ENCODE measurements around the gene FAM151A. TPM values are rescaled to one million over a fixed set of nuclear protein-coding genes. Genes with fewer than 3 reads are reported as not detected.

The FAM151A gene
- polyA plus RNA-seq, 1 donor from 2014 or later: not detected

DNA sequence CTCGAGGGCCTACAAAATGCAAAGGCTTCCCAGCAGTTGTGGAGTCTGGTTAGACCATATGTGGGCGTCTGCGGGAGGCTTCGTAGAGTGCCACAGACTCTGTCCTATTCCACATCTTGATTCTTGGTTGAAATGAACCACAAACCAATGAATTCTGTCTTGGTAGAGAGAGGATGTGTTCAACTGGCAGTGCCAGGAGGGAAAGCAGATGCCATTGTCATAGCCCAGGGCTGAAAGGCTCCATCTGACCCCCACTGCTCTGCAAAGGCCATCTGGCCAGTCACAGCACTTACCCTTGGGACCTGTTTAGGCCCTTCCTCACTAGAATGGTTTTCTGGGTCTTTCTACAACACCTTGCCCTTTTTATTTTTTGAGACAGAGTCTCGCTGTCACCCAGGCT, 53.2 kb downstream of the FAM151A start:
- H2AFZ ChIP-seq (ENCODE audit: low read depth, low read length): no peak overlapping the region
- no peaks in the 10 kb centered on the region for H3K27me3 ChIP-seq (ENCODE audit: insufficient read depth, low read depth, low read length)
- no peak overlapping the region for H3K27ac ChIP-seq (ENCODE audit: low read length)
- no peaks in the 10 kb centered on the region for H3K9me2 ChIP-seq (ENCODE audit: insufficient read depth, low read length)
- H3K79me2 ChIP-seq (replicated peaks; ENCODE audit: insufficient read depth, low read length): no peaks in the 10 kb centered on the region
- no peaks in the 10 kb centered on the region for H3K9me3 ChIP-seq (ENCODE audit: low read length)
- no peaks in the 10 kb centered on the region for H3K36me3 ChIP-seq (ENCODE audit: insufficient read depth, low read length)
- no peak overlapping the region for H3K9ac ChIP-seq (ENCODE audit: low read length)
- no peak for TF ChIP-seq SMC3 (conservative IDR thresholded peaks at IDR 0.05; ENCODE audit: poor library complexity)
- TF ChIP-seq, protein P1, sequence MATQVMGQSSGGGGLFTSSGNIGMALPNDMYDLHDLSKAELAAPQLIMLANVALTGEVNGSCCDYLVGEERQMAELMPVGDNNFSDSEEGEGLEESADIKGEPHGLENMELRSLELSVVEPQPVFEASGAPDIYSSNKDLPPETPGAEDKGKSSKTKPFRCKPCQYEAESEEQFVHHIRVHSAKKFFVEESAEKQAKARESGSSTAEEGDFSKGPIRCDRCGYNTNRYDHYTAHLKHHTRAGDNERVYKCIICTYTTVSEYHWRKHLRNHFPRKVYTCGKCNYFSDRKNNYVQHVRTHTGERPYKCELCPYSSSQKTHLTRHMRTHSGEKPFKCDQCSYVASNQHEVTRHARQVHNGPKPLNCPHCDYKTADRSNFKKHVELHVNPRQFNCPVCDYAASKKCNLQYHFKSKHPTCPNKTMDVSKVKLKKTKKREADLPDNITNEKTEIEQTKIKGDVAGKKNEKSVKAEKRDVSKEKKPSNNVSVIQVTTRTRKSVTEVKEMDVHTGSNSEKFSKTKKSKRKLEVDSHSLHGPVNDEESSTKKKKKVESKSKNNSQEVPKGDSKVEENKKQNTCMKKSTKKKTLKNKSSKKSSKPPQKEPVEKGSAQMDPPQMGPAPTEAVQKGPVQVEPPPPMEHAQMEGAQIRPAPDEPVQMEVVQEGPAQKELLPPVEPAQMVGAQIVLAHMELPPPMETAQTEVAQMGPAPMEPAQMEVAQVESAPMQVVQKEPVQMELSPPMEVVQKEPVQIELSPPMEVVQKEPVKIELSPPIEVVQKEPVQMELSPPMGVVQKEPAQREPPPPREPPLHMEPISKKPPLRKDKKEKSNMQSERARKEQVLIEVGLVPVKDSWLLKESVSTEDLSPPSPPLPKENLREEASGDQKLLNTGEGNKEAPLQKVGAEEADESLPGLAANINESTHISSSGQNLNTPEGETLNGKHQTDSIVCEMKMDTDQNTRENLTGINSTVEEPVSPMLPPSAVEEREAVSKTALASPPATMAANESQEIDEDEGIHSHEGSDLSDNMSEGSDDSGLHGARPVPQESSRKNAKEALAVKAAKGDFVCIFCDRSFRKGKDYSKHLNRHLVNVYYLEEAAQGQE (IDR thresholded peaks at IDR 0.05; ENCODE audit: borderline replicate concordance): no peak
- no peak for TF ChIP-seq EZH2 (IDR thresholded peaks at IDR 0.05; ENCODE audit: borderline replicate concordance, insufficient read depth, low read length, poor library complexity, severe bottlenecking)
- TF ChIP-seq TAF1 (IDR thresholded peaks at IDR 0.05; ENCODE audit: low read depth): no peak
- TF ChIP-seq, protein P2, sequence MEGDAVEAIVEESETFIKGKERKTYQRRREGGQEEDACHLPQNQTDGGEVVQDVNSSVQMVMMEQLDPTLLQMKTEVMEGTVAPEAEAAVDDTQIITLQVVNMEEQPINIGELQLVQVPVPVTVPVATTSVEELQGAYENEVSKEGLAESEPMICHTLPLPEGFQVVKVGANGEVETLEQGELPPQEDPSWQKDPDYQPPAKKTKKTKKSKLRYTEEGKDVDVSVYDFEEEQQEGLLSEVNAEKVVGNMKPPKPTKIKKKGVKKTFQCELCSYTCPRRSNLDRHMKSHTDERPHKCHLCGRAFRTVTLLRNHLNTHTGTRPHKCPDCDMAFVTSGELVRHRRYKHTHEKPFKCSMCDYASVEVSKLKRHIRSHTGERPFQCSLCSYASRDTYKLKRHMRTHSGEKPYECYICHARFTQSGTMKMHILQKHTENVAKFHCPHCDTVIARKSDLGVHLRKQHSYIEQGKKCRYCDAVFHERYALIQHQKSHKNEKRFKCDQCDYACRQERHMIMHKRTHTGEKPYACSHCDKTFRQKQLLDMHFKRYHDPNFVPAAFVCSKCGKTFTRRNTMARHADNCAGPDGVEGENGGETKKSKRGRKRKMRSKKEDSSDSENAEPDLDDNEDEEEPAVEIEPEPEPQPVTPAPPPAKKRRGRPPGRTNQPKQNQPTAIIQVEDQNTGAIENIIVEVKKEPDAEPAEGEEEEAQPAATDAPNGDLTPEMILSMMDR (IDR thresholded peaks at IDR 0.05; ENCODE audit: poor library complexity, severe bottlenecking): no peak
- TF ChIP-seq MXI1 (conservative IDR thresholded peaks at IDR 0.05; ENCODE audit: poor library complexity, severe bottlenecking): no peak
- TF ChIP-seq RAD21 (conservative IDR thresholded peaks at IDR 0.05): no peak
- no peak for TF ChIP-seq POLR2AphosphoS5 (IDR thresholded peaks at IDR 0.05)
- TF ChIP-seq EP300 (conservative IDR thresholded peaks at IDR 0.05; ENCODE audit: poor library complexity, severe bottlenecking): no peak
- no peaks in the 10 kb centered on the region for H3F3A ChIP-seq (ENCODE audit: insufficient read depth, low read length, poor library complexity, severe bottlenecking)
- no peak overlapping the region for H3K4me2 ChIP-seq (ENCODE audit: low read length)
- H4K20me1 ChIP-seq (ENCODE audit: insufficient read depth): no peaks in the 10 kb centered on the region
- no peak overlapping the region for H3K4me3 ChIP-seq (ENCODE audit: low read length)

DNA sequence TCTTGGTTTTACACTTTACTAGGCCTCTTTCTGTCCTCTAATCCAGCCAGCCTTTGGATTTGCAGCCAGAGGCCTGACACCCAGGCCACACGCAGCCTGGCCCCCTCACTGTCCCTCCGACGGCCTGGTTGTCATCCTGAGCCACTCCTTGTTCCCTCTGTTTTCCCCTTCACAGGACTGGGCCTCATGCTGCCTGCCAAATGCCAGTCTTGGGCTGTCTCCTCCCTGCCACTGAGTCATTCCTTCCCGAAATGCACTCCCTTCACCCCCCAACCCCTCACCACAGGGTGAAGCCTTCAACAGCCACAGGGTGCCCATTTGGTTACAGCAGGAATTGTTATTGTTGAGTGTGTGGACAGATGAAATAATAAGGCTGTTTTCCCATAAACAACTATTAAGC, 54.0 kb downstream of the FAM151A start:
- Histone ChIP-seq H3K9me3 (ENCODE audit: low read length) (no peaks in the 10 kb centered on the region), H4K20me1 (ENCODE audit: insufficient read depth) (no peaks in the 10 kb centered on the region), H3K79me2 (replicated peaks; ENCODE audit: insufficient read depth, low read length) (no peaks in the 10 kb centered on the region), H2AFZ (ENCODE audit: low read depth, low read length) (no peak overlapping the region), H3K9me2 (ENCODE audit: insufficient read depth, low read length) (no peaks in the 10 kb centered on the region), H3F3A (ENCODE audit: insufficient read depth, low read length, poor library complexity, severe bottlenecking) (no peaks in the 10 kb centered on the region), H3K9ac (ENCODE audit: low read length) (no peak overlapping the region), H3K36me3 (ENCODE audit: insufficient read depth, low read length) (no peaks in the 10 kb centered on the region), H3K4me3 (ENCODE audit: low read length) (no peak overlapping the region), H3K27ac (ENCODE audit: low read length) (no peak overlapping the region), H3K27me3 (ENCODE audit: insufficient read depth, low read depth, low read length) (no peaks in the 10 kb centered on the region), H3K4me2 (ENCODE audit: low read length) (no peak overlapping the region)
- no peak for TF ChIP-seq RAD21 (conservative IDR thresholded peaks at IDR 0.05)
- no peak for TF ChIP-seq EZH2 (IDR thresholded peaks at IDR 0.05; ENCODE audit: borderline replicate concordance, insufficient read depth, low read length, poor library complexity, severe bottlenecking)
- TF ChIP-seq TAF1 (IDR thresholded peaks at IDR 0.05; ENCODE audit: low read depth): no peak
- TF ChIP-seq EP300 (conservative IDR thresholded peaks at IDR 0.05; ENCODE audit: poor library complexity, severe bottlenecking): no peak
- TF ChIP-seq SMC3 (conservative IDR thresholded peaks at IDR 0.05; ENCODE audit: poor library complexity): no peak
- TF ChIP-seq, protein P2 (IDR thresholded peaks at IDR 0.05; ENCODE audit: poor library complexity, severe bottlenecking): no peak
- TF ChIP-seq, protein P1 (IDR thresholded peaks at IDR 0.05; ENCODE audit: borderline replicate concordance): no peak
- no peak for TF ChIP-seq MXI1 (conservative IDR thresholded peaks at IDR 0.05; ENCODE audit: poor library complexity, severe bottlenecking)
- TF ChIP-seq POLR2AphosphoS5 (IDR thresholded peaks at IDR 0.05): no peak
